G401.6 (cell line): ENCODE data around the gene PRKCB.
"Not testable (repeated sequence)": the region's sequence is repeated elsewhere in the genome, so short reads cannot be mapped to it uniquely, and the experiment has no call there.

ENCODE experiments used
- FAIRE-seq: peaks from 2 replicates; lab custom pipeline; 2012; peaks lifted over from hg19 to GRCh38; lab: Jason Lieb, UNC

PRKCB gene

GRCh38 chr16:24138024-24138423 is 302.2 kb downstream of the PRKCB start:
- no peak for FAIRE-seq

DNA sequence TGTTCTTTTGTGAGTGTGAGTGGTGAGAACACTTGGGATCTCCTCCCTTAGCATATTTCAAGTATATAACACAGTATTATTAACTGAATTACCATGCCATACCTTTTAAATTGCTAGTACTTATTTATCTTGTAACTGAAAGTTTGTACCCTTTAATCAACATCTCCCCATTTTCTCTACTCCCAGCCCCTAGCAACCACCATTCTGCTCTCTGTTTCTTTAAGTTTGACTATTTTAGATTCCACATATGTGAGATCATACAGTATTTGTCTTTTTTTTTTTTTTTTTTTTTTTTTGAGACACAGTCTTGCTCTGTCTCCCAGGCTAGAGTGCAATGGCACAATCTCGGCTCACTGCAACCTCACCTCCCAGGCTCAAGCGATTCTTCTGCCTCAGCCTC is 302.8 kb downstream of the PRKCB start:
- no peak for FAIRE-seq

- FAIRE-seq = no peak
Measured at GRCh38 chr16:24139282-24139681, 303.5 kb downstream of the PRKCB start.

DNA sequence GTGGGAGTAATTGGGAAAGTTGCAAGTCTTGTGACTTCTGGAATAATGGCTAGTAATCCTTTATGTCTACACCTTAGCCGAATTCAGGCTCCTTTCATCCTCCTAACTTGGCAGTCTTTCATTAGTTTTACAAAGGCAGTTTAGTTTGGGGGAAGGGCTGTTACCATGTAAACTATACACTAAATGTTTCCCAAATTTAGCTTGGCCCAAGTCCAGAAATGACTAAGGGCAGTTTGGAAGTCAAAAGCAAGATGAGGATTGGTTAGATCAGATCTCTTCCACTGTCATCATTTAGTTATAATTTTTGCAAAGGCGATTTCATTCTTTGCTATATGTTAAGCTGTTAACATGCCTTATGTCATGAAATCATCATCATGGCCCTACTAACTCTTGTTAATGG is 304.9 kb downstream of the PRKCB start:
- FAIRE-seq = no peak

DNA sequence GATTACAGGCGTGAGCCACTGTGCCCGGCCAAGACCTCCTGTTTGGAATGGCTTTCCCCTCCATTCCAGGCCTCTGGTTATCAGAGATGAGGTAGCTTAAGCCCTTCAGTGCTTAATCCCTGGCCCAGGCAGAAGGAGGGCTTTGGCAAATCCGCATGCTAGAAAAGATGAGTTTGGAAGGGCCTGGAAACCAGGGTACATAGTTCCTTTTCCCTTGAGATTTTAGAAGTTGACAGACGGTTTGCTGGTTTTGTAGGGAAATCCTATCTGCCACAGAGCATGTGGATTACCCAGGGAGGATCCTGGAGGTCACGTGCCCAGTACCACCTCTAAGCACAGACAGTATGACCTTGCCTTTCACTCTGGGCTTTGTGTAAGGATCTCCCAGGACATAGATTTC is 305.7 kb downstream of the PRKCB start:
- FAIRE-seq = no peak

DNA sequence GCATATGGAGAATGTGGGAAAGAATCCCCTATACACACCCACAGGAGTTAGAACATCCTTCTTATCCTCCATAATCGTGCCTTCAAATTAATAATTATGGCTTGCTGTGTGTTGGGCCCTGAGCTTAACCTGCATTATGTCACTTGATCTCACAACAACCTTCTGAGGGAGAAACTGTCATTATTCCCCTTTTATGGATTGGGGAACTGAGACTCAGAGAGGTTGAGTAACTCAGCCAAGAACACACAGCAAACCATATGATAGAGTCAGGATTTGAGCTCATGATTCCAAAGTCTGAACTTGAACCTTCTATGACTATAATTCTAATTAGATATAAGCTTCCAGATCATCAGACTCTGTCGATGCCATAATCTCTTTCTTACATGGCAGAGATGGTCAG is 306.1 kb downstream of the PRKCB start:
- no peak for FAIRE-seq

DNA sequence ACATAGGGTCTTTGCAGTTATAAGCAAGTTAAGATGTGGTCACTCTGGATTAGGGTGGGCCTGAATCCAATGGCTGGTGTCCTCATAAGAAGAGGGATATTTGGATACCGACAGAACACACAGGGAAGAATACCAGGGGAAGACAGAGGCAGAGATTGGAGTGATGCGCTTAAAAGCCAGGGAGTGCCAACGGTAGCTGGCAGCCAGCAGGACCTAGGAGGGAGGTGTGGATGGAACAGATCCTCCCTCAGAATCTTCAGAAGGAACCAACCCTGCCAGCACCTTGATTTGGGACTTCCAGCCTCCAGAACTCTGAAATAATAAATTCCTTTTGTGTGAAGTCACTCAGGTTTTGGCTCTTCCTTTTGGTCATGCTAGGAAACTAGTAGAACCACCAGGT is 310.1 kb downstream of the PRKCB start:
- FAIRE-seq = no peak

DNA sequence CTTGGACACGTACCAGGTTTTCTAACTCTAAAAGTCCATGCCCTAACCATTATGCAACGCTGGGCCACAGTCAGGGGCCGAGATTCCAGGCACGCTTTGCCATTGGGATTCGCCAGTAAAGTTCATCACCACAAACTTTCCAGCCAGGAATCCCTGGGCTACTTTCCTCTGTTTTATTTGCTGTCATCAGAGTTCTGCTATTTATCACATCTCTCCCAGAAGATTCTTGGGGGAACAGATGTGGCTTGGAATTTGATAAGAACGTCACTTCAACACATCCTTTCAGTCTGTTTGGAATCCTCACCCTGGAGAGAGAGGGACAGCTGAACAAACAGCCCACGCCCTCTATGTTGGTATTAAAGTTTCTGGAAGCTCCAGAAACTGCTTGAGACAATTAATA is 310.7 kb downstream of the PRKCB start:
- FAIRE-seq = no peak

DNA sequence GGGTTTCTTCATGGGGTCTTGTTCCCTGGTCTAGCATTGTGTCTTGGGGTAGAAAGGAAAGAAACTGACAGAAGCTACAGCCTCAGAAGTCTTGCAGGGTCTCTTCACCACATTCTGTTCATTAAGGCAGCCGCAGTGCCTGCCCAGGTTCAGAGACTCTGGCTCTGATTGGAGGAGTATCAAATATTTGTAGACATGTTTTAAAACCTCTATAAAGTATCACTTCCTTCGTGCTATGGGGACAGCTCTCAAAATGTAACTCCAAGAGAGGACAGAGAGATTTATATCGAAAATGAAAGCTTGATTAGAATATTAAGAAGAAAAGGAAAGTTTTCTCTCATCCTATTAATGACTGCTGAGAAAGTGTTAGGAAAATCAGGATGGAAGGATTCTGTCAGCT is 313.3 kb downstream of the PRKCB start:
- FAIRE-seq = no peak

DNA sequence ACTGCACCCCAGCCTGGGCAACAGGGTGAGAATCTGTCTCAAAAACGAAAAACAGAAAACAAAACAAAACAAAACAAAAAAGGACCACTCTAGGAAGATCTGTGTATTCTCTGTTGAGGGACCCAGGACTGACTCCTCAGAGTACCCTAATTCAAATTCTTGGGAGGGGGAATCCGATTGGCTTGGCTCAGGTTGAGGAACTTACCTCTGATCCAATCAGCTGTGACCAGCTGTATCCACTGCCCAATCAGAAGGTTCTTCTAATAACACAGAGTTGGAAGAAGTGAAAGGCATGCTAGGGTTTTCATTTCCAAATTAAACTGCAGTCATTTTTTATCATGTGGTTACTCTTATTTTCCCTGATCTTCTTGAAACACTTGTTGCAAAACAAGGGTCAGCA is 314.5 kb downstream of the PRKCB start:
- FAIRE-seq = no peak

DNA sequence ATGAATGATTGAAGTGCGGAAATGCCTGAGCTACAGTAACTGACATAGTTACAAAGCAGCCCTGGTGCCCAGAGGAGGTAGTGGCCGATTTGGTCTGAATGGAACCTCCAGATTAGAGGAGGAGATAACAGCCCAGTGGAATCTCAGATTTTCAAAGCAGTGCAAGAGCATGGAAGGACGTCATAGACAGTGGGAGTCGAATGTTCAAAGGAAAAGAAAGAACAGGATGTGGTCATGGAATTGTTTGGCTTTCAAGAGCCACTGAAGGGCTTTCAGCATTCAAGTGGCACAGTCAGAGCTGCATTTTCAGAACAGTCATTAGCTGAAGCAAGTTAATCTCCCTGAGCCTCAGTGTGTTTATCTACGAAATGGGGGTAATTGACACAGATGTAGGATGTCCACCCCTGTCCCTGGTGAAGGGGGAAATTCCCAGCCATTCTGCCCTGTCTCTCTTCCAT is 315.7 kb downstream of the PRKCB start:
- FAIRE-seq = no peak

GRCh38 chr16:24152048-24152447 is 316.3 kb downstream of the PRKCB start:
- FAIRE-seq = not testable (repeated sequence)

DNA sequence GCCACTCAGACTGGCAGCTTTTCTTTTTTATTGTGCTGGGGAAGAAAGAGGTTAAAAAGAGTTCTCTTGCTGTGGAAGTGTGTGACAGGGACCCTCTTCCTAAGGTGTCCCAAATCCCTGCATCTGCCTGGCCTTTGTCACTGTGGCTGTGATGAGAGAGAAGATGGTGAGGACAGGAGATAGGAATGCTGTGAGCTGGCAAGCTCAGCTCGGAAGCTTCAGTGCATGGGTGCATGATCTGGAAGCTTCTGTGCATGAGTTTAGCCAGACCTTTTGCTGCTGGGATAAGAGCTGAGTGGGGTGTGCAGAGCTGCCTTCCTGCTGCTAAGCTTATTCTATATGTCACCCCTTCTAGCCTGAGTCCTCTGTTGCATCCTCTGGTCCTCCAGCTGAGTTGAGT is 317.0 kb downstream of the PRKCB start:
- FAIRE-seq = no peak

DNA sequence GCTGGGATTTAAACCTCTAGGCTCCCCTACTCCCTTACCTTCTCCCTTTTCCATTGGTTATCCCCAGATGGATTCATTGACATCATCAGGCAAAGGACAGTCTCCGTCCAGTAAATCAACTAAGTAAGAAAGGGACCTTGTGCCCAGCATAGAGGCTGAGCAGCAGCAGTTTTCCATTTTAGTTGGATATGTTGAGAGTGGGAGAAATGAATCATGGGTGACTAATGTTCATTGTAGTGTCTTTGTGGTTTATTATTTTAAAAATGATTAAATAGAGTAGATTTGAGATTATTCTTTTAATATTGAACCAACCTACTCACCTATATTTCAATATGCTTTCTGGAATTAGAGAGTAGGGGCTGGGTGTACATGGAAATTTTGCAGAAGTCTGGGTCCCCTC is 321.0 kb downstream of the PRKCB start:
- FAIRE-seq = no peak

GRCh38 chr16:24163935-24164334 is 328.2 kb downstream of the PRKCB start:
- FAIRE-seq = no peak

DNA sequence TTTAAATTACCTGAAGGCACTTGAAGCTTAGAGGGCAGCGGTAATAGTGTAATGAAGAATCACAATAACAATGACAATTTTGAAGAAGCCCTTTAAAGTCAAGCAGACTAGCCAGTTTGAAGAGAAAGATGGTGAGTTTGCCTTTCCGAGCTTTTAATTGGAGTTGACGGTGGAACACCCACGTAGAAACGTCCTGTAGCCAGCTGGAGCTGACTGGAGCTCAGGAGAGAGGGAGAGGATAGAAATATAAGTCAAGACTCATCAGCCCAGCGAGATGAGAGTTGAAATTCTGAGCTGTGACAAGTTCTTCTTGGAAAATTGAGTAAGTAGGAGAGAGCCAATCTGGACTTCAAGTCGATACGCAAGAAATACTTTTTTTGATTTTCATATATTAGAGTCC is 328.6 kb downstream of the PRKCB start:
- FAIRE-seq = no peak

DNA sequence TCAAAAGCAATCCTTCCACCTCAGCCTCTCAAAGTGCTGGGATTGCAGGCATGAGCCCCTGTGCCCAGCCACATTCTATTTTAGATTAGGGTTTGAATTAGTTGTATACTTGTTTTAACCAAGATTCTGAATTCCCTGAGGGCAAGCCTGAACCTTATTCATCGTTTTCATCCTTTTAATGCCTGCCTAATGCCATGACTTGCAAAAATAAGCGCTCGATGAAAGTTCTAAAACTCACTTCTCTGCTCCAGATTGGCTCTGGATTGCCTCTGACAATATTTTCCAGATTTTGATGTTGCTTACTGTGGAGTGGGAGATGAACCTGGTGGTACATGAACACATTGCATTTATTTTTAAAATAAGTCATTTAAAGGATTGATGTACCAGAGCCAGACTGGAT is 329.5 kb downstream of the PRKCB start:
- no peak for FAIRE-seq

DNA sequence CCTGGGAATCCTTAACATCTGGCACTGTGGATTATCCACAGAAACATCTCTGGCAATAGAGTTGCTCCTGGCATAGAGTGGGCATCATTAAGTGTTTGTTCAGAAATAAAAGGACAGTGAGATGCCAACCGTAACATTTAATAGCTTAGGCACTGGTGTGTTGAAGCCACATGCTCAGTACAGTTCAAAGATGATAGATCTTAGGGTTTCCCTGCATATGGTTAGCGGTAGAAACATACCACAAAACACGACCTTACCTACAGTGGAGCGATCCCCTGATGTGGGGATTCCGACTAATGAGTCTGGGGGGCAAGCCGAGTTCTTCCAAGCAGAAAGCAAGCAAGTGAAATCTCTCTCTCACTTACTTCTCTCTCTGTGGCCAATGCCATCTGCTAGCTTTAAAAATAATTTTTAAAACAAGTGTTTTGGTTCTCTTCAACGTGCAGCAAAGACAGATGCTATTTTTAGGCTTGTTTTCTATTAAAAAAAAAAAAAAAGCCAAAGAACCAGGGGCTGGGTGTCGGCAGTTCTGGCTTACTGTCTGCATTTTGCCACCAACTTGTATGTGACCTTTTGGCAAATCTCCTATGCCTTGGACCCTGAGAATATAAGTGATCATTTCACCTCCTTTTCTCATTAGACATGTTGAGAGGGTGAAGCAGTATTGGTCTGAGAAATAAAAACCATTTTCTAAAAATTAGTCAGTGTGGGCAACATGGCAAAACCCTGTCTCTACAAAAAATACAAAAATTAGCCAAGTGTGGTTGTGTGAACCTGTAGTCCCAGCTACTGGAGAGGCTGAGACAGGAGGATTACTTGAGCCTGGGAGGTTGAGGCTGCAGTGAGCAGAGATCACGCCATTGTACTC is 331.1 kb downstream of the PRKCB start:
- FAIRE-seq = no peak

- FAIRE-seq = no peak
Measured at GRCh38 chr16:24168856-24169255, 333.1 kb downstream of the PRKCB start.

- FAIRE-seq = no peak
Measured at GRCh38 chr16:24170407-24170806, 334.6 kb downstream of the PRKCB start.

DNA sequence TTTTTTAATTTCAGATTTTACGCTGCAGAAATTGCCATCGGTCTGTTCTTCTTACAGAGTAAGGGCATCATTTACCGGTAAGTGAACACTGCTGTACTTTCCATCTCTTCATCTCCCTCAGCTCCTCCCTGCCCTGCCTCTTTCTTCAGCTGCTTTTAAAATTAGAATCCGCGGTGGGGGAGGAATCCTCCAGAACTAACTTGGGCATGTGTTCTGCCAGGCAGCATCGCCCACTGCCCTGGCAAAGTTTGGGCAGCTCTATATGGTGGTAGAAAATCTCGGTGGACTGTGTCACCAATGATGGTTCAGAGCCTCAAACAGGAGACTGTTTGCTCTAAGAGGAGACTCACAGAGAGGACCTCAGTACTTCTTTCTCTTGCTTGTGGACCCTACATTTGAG is 338.7 kb downstream of the PRKCB start:
- FAIRE-seq = no peak

- FAIRE-seq = no peak
Measured at GRCh38 chr16:24174957-24175356, 339.2 kb downstream of the PRKCB start.

DNA sequence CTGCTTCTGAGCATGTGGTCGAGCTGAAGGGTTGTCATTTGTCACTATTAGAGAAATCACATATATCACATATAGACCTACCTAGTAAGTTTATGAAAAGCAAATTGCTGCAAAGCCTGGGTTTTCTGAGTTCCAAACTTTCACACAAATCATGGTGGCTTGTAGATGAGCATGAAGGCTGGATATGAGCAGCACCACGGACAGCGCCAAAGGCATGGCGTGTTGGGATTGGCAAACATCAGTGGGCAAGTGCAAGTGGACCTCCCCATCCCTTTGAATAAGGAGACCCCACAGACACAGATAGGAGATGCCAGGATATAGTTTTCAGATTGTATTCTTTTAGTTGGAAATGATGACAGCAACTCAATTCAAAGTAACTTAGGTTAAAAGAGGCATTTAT is 342.7 kb downstream of the PRKCB start:
- FAIRE-seq = no peak

- FAIRE-seq = no peak
Measured at GRCh38 chr16:24180451-24180850, 344.7 kb downstream of the PRKCB start.
